ENCODE measurements around the gene TOGARAM2.

TOGARAM2 gene

DNA sequence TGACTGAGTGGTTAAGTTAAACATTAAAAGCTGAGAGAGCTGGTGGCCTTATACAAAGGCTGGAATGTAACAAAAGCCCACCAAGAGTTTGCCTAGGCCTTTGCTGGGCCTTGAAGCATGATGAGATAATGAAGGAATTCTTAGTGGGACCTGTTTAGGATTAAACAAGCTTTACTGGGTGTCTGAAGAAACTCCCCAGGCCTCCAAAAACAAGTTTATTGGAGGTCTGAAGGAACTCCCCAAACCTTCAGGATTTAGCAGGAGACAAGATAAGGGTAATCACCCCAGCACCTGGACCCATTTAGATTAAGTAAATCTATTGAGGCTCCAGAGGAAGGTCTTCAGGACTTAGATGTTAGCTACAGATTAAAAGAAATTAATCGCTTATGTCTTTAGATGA is 74.5 kb downstream of the TOGARAM2 start:
- no peak for DNase-seq (ENCODE audit: low read depth)

DNA sequence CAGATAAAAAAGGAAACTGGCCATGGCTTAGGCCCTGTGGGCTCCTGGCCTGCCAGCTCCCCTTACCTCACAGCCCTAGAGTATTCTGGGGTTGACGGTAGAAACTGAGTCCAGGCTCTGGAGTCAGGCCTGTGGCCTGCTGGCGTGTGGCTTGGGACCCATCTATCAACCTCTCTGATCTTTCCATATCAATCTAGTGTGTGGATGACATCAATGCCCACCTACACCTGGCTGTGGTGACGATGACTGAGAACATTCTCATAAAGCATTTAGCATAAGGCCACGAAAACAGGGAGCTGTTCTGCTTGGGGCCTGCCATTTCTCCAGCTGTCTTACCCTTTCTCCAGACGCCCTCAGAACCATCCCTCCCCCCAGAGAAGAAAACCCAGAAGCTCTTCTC is 75.4 kb downstream of the TOGARAM2 start:
- no peak for DNase-seq (ENCODE audit: low read depth)

DNA sequence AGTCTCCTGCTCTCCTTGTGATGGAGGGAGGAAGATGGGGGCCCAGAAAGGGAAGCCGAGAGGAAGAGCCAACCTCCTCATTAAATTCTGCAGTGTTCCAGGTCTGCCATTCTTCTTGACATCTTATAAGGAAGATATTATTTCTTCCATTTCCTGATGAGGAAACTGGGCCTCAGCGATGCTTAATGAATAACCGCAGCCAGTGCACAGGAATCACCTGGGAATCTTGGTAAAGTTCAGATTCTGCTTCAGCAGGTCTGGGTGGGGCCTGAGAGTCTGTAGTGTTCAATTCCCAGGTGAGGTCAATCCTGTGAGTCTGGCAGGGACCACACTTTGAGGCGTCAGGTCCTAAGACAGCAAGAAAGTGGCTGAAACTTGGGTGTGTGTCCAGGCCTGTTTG is 75.9 kb downstream of the TOGARAM2 start:
- no peak for DNase-seq (ENCODE audit: low read depth)

DNA sequence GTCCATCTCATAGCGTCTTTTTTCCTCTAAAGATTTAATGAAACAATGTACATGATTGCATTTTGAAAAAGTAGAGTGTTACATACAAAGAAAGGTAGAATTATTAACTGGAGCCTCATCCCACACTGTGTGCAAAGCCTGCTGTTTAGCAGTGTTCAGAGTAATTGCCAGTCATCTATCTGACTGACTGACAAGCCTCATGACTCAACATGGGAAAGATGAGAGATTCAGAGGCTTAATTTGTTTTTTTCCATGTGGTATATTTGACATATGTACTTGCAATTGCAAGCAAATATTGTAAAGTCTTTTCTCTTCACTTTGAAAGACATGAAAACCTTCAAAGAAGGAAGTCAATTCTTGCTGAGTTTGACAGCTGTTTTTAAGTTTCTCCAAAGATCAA is 78.5 kb downstream of the TOGARAM2 start:
- peak; percentile 29 for DNase-seq (ENCODE audit: low read depth)

DNA sequence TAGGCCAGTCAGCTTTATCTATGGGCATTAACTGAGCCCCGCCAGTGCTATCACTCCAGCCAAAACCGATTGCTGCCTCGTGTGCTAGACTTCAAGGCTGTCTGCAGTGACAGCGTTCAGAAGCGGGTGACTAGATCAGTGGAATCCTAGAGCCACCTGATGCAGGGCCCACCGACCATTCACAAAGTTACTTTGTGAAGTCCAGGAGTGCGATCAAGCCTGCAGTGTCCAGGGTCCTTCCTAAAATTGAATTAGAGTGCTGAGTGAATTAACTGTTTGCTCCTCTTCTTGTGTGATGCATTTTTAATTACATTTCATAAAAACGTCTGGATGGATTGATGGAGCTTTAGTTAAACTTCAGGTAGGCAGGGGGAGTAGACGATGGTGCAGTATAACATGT is 79.3 kb downstream of the TOGARAM2 start:
- no peak for DNase-seq (ENCODE audit: low read depth)

DNA sequence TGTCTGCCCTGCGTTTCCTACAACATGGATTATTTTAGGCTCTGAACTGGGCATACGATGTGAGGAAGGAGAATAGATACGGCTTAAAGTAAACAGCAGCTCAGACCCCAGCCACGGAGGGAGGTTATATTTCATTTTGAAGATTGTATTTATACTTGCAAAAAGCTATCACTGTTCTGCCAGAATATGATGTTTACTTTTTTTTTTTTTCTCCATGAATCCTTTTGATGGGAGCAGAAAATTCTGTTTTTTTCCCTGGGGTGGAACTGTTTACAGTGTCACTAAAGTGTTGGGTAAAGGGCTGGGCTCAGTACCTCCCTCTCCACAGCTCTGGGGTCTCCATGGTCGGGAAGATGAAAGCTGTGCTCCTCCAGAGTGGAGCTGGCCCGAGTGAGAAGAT is 80.1 kb downstream of the TOGARAM2 start:
- DNase-seq (ENCODE audit: low read depth) = no peak

DNA sequence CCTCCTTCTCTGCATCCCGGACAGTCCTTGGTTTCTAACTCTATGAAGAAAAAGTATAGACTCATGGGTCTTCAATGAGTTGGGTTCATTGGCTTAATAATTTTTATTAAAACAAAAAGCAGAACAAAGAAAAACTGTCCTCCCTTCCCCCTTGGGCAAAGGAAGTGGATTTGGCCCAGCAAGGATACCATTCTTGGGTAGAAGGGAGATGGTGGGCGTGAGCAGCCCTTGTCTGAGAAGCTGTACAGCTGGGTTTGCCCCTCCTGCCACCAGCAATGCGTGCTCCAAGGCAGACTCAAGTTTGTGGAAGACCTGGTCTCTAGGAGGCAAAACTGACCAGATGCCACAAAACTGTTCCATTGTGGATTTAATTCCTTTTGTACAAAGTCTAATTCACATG is 80.5 kb downstream of the TOGARAM2 start:
- DNase-seq (ENCODE audit: low read depth) = no peak

DNA sequence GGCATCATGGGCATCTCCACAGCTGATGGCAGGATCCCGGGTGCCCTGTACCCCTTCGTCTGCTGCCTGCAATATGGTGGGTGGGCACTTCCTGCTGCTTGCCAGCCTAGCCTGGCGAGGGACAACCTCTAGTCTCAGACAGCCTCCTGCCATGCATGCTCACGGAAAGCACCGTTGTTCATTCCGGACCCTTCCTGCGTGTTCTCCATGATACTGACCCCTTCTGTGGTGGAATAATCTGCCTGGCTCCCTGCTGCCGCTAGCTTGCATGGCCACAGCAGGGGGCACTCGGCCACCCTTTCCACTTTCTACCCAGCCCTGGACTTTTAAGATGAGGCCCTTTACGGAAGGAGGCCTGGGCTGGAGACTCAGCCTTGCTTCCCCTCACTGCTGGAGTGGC is 81.3 kb downstream of the TOGARAM2 start:
- DNase-seq (ENCODE audit: low read depth) = no peak

DNA sequence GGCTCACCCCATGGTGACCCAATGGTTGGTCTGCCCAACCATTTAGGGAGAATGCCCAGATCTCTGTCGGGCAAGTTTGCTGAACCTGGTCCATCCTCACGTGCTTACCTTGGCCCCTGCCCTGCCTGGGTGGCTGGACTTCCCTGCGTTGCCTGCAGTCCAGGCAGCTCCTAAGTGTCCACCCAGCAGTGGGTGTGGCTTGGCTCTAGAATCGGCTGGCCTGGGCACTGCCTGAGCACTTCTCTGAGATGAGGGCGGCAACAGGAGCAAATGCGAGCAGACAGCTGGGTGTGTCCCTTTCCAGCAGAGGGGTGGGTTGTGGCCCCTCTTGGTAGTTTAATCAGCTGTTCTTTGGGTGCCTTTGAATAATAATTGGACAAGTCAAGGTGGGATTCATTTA is 82.0 kb downstream of the TOGARAM2 start:
- DNase-seq (ENCODE audit: low read depth) = no peak

DNA sequence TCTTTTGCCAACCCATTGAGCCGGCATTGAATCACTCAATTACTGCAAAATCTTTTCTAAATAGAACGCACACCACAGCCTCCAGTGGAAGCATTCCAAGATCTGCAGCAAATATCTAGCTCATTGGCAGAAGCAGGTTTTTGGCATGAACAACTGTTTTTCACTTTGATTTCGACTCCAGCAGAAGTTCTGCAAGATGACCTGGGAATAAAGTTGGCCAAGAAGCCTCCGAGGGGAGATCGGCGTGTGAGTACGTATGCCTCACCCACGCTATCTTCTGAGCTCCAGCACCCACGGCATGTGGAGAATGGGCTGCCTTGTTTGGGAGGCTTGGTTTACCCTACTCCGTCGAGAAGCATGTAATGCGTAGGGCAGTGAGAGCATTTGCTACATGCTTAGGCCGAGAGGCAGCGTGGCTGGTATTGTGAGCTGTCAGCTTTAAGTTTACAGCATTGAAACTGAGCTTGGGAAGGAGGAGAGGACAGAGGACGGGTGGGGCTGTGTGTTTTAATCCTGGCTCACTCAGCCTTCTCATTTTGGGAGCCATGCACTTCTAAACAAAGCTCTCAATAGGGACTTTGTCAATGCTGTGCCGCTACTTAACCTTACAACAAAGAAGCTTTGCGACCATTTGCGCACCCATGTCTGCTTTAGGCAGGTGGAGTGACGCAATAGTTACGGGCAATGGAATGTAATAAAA is 82.7 kb downstream of the TOGARAM2 start:
- DNase-seq (ENCODE audit: low read depth) = peak; percentile 79

DNA sequence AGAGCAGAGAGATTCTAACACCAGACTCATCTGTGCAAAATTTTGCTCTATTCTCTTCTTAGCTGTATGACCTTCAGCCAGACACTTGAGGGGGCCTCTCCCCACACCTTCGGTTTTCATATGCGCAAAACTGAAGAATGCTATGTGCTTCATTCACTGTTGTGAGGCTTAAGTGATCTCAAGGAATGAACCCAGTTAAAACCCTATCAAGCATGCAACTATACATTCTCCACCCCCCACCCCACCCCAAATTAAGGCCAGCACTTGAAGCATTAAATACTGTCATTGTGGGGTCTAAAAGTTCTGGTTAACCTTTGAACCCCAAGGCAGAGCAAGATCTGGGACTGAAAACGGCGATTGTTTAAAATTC is 83.2 kb downstream of the TOGARAM2 start:
- DNase-seq (ENCODE audit: low read depth) = peak; percentile 7

DNA sequence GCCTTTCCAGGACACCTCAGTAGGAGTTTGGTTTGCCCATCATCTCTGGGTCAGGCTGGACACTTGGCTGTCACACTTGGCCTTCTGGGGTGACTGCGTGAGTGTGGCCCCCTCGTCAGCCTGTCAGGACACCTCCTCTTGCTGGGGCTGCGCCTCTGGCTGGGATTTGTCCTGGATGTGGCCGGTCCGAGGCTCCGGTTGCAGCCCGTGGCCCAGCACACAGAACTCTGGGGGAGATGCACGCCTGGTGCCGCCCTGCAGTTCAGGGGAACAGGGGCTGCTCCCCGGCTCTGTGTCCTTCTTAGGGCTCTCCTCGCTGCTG is 83.6 kb downstream of the TOGARAM2 start:
- DNase-seq (ENCODE audit: low read depth) = no peak

DNA sequence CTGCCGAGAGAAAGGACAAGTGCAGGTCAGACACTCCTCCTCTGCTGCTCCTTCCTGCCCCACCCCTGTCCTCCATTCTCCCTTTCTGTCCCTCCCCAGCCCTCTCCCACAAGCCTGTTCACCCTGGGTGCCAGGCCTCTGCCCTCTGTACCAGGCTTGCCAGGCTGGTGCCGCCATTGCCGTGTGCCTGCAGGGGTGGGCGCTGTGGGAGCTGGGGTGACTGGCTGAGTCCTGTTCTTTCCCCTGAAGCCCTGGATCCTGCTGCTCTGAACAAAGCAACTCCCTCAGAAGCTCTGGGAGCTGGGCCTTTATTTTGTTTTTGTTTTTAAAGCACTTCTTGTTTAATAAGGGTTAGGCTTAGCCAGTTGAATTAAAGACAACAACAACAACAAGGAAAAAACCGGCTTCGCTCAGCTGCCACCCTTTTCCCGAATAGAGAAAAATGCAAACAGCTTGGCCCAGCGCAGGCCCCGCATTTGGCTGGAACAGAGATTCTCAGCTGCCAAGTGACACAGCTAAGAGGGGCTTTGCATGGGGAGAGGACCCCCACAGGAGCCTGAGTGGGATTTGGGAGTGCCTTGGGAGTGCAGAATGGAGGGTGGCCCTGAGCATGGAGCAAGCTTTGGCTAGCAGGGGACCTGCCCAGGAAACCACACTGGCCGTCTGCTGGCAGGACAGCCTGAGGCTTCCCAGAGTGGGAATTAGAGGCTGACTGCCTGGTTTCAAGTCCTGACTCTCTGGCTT is 84.1 kb downstream of the TOGARAM2 start:
- DNase-seq (ENCODE audit: low read depth) = no peak

DNA sequence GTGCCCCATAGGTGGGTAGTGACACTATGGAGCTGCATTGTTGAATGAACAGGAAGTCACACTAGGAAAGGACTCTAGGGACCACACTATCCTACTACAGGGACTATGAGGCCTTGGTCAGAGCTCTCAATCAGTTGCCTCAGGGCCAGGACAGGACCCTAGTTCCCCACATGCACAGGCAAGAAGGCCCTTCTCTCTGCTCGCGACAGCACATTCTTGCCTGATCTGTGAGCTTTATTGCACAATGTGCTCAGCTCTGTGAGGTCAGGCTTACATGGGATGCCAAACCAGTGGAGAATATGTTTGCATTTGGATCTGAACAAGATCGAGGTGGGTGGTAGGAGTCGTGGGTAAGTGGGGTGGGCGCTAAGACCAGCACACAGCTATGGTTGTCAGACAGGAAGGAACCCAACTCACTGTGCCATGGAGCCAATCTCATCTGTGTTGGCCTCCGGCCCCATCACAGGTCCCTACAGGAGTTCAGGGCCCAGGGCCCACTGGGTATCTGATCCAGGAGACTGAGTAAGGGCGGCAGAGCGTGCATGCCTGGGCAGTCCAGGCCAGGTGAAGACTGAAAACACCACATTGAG is 85.3 kb downstream of the TOGARAM2 start:
- peak; percentile 88 for DNase-seq (ENCODE audit: low read depth)

DNA sequence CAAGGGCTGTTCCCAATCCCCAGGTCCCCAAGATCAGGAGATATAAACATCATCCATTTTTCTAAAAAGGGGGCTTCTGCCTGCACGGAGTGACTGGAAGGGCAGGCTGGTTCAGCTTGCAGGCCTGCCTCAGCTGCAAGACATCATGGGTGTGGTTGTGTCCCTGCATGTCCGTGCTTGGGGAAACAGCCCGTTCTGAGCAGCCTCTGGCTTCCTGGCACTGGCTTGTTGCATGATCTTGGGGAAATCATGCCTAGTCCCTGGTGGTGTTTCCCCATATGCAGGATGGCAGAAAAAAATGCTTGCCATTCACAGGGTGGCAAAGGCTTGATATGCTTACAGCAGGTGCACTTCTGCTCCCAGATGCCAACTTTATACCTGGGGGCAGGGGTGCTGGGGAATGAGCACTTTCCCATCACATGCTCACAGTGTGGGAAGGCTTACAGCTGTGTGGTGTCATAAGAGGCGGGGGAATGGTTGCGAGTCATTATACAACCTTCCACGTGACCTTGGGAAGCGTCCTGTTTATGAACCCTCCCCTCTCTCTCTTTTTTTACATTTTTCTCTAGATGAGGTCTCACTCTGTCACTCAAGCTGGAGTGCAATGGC is 86.0 kb downstream of the TOGARAM2 start:
- DNase-seq (ENCODE audit: low read depth) = peak; percentile 17

DNA sequence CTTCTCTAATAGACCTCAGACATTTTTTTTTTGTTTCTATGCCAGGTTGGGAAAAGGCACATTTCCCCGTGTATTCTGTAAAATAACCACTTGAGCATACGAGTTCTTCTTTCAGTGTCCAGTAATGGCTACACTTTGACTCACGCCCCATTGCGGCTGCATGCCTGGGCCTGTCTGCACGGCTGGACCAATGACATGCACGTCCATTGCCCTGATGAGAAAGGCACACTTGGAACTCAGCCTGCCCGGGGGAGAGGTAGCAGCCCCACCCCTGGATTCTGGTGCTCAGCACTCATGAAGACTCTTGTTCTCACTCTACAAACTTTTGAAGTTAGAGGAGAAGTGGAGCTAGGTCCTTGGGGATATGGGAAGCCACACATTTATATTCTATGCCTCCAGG is 87.4 kb downstream of the TOGARAM2 start:
- DNase-seq (ENCODE audit: low read depth) = no peak

DNA sequence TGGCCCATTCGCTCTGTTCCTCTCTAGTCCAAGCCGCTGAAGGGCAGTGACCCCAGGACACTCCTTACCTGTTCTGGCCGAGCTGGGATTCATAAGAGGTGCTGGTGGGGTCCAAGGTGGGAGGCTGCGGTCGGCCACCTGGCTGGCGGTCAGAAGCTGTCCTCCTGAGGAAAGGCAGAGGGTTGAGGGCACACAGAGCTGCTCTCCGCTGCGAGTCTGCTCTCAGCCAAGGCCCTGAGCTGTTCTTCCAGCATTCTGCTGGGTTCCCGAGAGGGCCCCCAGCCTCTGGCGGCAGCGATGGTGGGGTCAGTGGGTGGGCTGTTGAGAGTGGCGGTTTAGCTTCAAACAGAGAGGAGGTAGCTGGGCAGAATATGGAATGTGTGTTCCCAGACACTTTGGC is 89.4 kb downstream of the TOGARAM2 start:
- DNase-seq (ENCODE audit: low read depth) = no peak

DNA sequence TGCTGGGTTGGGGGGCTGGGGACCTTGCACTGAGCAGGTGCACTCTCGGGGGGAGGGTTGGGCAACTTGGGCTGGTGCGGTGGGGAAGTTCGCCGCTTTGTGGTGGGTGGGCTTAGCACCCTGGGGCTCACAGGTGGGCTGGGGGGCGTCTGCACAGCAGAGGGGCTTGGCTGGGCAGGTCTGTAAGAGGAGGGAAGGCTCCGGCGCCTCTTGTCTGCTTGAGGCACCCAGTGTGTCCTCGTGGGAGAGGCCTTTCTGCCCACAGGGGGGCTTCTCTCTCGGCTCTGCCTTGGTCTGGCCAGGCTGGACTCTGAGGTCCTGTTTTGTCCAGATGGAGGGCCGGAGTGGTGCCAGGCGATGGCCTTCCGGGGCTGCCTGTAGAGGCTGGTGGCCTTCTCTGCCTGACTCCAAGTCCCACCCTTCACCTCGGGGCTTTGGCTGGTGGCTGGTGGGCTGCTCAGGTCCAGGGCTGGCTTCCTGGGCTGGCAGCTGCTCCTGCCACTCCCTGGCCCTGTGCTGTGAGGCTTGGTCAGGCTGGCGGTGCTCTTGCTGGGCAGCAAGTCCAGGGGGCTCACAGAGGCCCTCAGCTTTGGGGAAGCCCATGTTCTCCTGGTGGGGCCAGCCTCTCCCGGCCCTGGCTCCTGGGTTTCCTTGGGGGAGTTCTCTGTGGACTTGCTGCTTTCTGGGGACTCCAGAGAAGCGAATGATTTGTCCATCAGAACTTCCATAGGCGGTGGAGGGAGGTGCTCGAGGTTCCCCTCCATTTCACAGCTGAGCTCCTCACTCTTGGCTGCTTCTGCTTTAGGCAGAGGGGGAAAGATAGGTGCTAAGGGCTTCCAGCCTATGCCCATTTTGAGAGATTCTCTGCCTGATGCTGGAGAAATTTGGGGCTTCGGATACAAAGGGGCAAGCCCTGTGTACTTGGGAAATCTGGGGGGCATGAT is 90.2 kb downstream of the TOGARAM2 start:
- no peak for DNase-seq (ENCODE audit: low read depth)

DNA sequence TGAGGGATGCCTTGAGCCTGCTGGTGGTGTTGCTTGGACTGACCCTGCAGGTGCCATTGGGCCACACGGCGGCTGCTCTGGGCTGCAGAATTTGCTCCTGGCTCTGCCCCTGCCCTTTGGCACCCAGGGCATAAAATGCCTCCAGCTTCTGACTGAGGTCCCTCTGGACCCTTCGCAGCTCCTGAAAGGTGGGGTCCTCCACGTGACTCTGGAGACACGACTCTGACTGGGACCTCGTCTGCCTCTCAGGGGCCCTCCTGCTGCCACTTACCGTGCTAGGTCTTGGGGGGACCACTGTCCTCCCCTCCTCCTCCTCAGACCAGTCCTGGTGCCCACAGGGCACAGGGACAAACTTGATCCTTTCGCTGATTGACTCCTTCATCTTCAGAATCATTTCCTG is 91.2 kb downstream of the TOGARAM2 start:
- no peak for DNase-seq (ENCODE audit: low read depth)

DNA sequence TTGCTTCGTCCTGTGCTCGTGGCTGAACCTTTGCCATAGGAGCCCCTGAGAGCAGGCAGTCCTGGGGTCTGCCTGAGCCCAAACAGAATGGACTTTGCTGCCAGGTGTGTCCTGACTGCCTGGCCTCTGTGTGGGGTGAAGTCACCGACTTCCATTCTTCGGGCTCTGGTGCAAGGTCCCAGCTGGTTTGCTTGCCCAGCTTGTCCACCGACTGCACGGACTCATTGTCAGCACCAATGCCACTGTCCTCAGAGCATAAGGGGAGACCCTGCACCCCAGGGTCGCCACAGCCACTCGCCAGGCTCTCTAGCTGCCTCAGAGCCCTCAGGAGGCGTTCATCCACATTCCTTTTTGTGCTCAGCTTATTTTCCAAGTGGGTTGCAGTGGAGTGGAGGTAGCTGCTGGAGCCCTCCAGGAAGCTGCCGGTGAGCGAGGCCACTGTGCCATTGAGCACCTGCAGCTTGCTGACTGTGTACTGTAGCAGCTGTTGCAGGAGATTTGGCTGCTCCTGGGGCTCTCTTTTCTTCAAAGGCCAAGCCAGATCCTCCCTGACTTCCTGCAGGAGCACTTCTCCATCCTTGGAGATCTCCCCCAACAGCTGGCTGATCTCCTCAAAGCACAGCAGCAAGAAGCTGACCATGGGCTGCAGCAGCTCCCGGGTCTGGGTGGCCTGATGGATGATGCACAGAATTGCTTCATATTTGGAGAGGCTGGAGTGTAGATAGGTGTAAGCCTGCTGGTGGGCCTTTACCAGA is 92.0 kb downstream of the TOGARAM2 start:
- no peak for DNase-seq (ENCODE audit: low read depth)

DNA sequence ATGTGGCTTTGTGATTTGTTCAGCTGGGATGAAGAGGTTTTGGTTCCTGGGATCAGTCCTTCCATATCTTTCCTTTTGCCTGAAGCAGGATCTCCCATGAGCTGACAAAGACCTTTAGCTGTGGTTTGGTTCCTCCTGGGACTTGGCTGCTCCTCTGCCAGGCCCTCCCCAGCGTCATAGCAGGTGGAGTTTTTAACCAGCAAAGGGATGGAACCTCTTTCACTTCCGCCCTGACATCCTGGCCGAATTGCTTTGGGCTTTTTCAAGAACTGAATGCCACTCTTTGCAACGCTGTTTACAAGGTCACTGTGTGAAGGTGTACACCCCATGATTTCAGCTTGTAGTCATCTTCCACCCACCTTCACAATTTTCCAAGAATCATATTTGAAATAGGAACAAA is 92.8 kb downstream of the TOGARAM2 start:
- DNase-seq (ENCODE audit: low read depth) = no peak
